SK-N-SH (cell line): ENCODE data around the gene CREB5. TPM values are rescaled to one million over a fixed set of nuclear protein-coding genes. Genes with fewer than 3 reads are reported as not detected.

Experiments
- CTCF ChIA-PET: fragments of 300-600, 350-600 bp; formaldehyde crosslinking; extraction: SDS; loops from one replicate; lab custom pipeline; 2021; lab: Yijun Ruan, JAX
- POLR2A ChIA-PET: fragments of 350-600 bp; sonication (Branson Sonifier 250); formaldehyde crosslinking; extraction: SDS; loops from one replicate; lab custom pipeline; 2020; ENCODE audit warnings: antibody characterized with exemption, inconsistent platforms; lab: Yijun Ruan, JAX
- DNase-seq: peaks from one replicate; pipeline ENCODE4 v3.0.0; 2012
- H2AFZ ChIP-seq: fragments of 200-600 bp; sonication (generic); 2 replicates; pipeline ENCODE4 v1.8.1; 2016; ENCODE audit warnings: antibody characterized with exemption, mild to moderate bottlenecking, low read depth
- H3F3A ChIP-seq: fragments of 200-600 bp; sonication (generic); replicated peaks from 2 replicates; pipeline ENCODE3; 2016; ENCODE audit warnings: antibody characterized with exemption, mild to moderate bottlenecking; ENCODE audit not compliant: insufficient read depth
- H3K27ac ChIP-seq, 2 experiments: fragments of 200-500 bp in 1 of 2; fragments of 200-600 bp in 1 of 2; sonication (Bioruptor generic) in 1 of 2; sonication (generic), shearing (Covaris generic) in 1 of 2; 2 replicates each; pipeline versions ENCODE4 v1.5.1 to v1.6.1; 2014 to 2016; ENCODE audit warnings: low read depth in 2 of 2, inconsistent platforms in 1 of 2, low read length in 1 of 2, mild to moderate bottlenecking in 1 of 2, mixed read lengths in 1 of 2
- H3K27me3 ChIP-seq: fragments of 200-600 bp; sonication (generic), shearing (Covaris generic); 2 replicates; pipeline ENCODE4 v1.6.1; 2016; ENCODE audit warnings: mixed run types; ENCODE audit not compliant: insufficient read depth
- H3K36me3 ChIP-seq, 2 experiments: fragments of 200-500 bp in 1 of 2; fragments of 200-600 bp in 1 of 2; sonication (Bioruptor generic) in 1 of 2; sonication (generic) in 1 of 2; replicated peaks in 1 of 2; 2 replicates each; pipeline versions ENCODE3 to v1.5.1; 2014 to 2016; ENCODE audit warnings: low read length in 1 of 2, mild to moderate bottlenecking in 1 of 2; ENCODE audit not compliant: insufficient read depth in 2 of 2, control insufficient read depth in 1 of 2
- H3K4me1 ChIP-seq, 2 experiments: fragments of 200-500 bp in 1 of 2; fragments of 200-600 bp in 1 of 2; sonication (Bioruptor generic) in 1 of 2; sonication (generic), shearing (Covaris generic) in 1 of 2; 2 replicates each; pipeline versions ENCODE4 v1.5.1 to v1.6.1; 2014 to 2016; ENCODE audit warnings: low read depth in 1 of 2, low read length in 1 of 2, mixed run types in 1 of 2; ENCODE audit not compliant: insufficient read depth in 2 of 2, control insufficient read depth in 1 of 2
- H3K4me2 ChIP-seq: fragments of 200-600 bp; sonication (generic), shearing (Covaris generic); 2 replicates; pipeline ENCODE4 v1.6.1; 2017; ENCODE audit warnings: mixed run types
- H3K4me3 ChIP-seq, 2 experiments: fragments of 200-500 bp in 1 of 2; fragments of 200-600 bp in 1 of 2; sonication (Bioruptor generic) in 1 of 2; sonication (generic), shearing (Covaris generic) in 1 of 2; 2 replicates each; pipeline versions ENCODE4 v1.5.1 to v1.8.1; 2014 to 2016; ENCODE audit warnings: low read depth in 2 of 2, inconsistent platforms in 1 of 2, low read length in 1 of 2, mild to moderate bottlenecking in 1 of 2, mixed read lengths in 1 of 2, moderate library complexity in 1 of 2
- H3K79me2 ChIP-seq: fragments of 200-600 bp; sonication (generic); 2 replicates; pipeline ENCODE4 v1.8.1; 2017; ENCODE audit warnings: mild to moderate bottlenecking; ENCODE audit not compliant: insufficient read depth
- H3K9ac ChIP-seq: fragments of 200-600 bp; sonication (generic); 2 replicates; pipeline ENCODE4 v1.6.1; 2017; ENCODE audit warnings: mixed run types
- H3K9me2 ChIP-seq: fragments of 200-600 bp; sonication (generic); 2 replicates; pipeline ENCODE4 v1.6.1; 2017; ENCODE audit warnings: mixed run types
- H3K9me3 ChIP-seq: fragments of 200-600 bp; sonication (generic); 2 replicates; pipeline ENCODE4 v1.6.1; 2017; ENCODE audit warnings: mixed run types, mild to moderate bottlenecking, moderate library complexity
- H4K20me1 ChIP-seq: fragments of 200-600 bp; sonication (generic); 2 replicates; pipeline ENCODE4 v1.6.1; 2017; ENCODE audit warnings: mild to moderate bottlenecking, mixed run types; ENCODE audit not compliant: insufficient read depth
- FOSL2 ChIP-seq: IDR thresholded peaks from 2 replicates; pipeline ENCODE4 v1.4.0; 2012; ENCODE audit warnings: low read depth, mild to moderate bottlenecking, moderate library complexity, borderline replicate concordance
- GABPA ChIP-seq: IDR thresholded peaks from 2 replicates; pipeline ENCODE4 v1.4.0; 2012; ENCODE audit warnings: low read depth, mild to moderate bottlenecking
- MAX ChIP-seq: IDR thresholded peaks from 2 replicates; pipeline ENCODE4 v1.4.0; 2012; ENCODE audit warnings: low read depth
- MEF2A ChIP-seq: IDR thresholded peaks from 2 replicates; pipeline ENCODE4 v1.4.0; 2012; ENCODE audit warnings: low read depth, borderline replicate concordance
- MXI1 ChIP-seq: IDR thresholded peaks from 2 replicates; pipeline ENCODE4 v1.6.1; 2012; ENCODE audit warnings: mild to moderate bottlenecking, low read depth, low read length, improper control_type of control experiment
- RCOR1 ChIP-seq: fragments of 150-350 bp; IDR thresholded peaks from 2 replicates; pipeline ENCODE4 v1.6.1; 2017; ENCODE audit warnings: antibody characterized with exemption, low read length
- REST ChIP-seq: IDR thresholded peaks from 2 replicates; pipeline ENCODE4 v1.6.1; 2012; ENCODE audit warnings: mild to moderate bottlenecking, low read depth, low read length, moderate library complexity
- SIN3A ChIP-seq: IDR thresholded peaks from 2 replicates; pipeline ENCODE4 v1.6.1; 2012; ENCODE audit warnings: low read depth, mild to moderate bottlenecking, low read length, moderate library complexity, borderline replicate concordance
- TCF12 ChIP-seq: IDR thresholded peaks from 2 replicates; pipeline ENCODE4 v1.4.0; 2012
- YY1 ChIP-seq: IDR thresholded peaks from 2 replicates; pipeline ENCODE4 v1.4.0; 2012; ENCODE audit warnings: low read depth, mild to moderate bottlenecking
- WGBS: methylation state at CpG from one replicate; pipeline ENCODE4 v1.1.6; 2017; ENCODE audit warnings: low lambda C conversion rate; 5-methylcytosine and 5-hydroxymethylcytosine counted together
- polyA plus RNA-seq, 3 experiments: library from polyadenylated mRNA; depleted of rRNA; stranded (reverse); fragments of >200 nt; gene quantifications; 2 replicates each; pipeline ENCODE4 v1.2.3, GENCODE V29; 2012
- TF ChIP-seq, protein P1 (sequence below): fragments of 150-350 bp; IDR thresholded peaks from 2 replicates; pipeline ENCODE4 v1.6.1; 2016; ENCODE audit warnings: mild to moderate bottlenecking, low read depth, low read length
- TF ChIP-seq, protein P2 (sequence below): IDR thresholded peaks from 2 replicates; pipeline ENCODE4; 2012
- TF ChIP-seq, protein P3 (sequence below): fragments of 150-350 bp; IDR thresholded peaks from 2 replicates; pipeline ENCODE4 v1.6.1; 2017; ENCODE audit warnings: antibody characterized with exemption, low read length, low read depth, borderline replicate concordance

CREB5 gene
- polyA plus RNA-seq, 1 of the 3 experiments (the other 2 are of a cell fraction) = 19.3 TPM

- ChIA-PET POLR2A (no interaction called here), CTCF (interaction anchor here (0.9 kb wide), 1 partner anchor 12 kb away, joined by 3 read pairs; no protein-coding TSS in a partner anchor)
- no peak overlapping the region for H3K9ac ChIP-seq
- no peaks in the 10 kb centered on the region for H3K79me2 ChIP-seq
- H3K9me2 ChIP-seq = no peaks in the 10 kb centered on the region
- WGBS = 94% methylated on average over 3 of the region's 3 CpGs
- no peak overlapping the region for H3K27ac ChIP-seq
- TF ChIP-seq SIN3A (no peak), FOSL2 (no peak), REST (no peak), GABPA (no peak)
- TF ChIP-seq, protein P1, sequence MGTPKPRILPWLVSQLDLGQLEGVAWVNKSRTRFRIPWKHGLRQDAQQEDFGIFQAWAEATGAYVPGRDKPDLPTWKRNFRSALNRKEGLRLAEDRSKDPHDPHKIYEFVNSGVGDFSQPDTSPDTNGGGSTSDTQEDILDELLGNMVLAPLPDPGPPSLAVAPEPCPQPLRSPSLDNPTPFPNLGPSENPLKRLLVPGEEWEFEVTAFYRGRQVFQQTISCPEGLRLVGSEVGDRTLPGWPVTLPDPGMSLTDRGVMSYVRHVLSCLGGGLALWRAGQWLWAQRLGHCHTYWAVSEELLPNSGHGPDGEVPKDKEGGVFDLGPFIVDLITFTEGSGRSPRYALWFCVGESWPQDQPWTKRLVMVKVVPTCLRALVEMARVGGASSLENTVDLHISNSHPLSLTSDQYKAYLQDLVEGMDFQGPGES = no peak
- TF ChIP-seq, protein P2, sequence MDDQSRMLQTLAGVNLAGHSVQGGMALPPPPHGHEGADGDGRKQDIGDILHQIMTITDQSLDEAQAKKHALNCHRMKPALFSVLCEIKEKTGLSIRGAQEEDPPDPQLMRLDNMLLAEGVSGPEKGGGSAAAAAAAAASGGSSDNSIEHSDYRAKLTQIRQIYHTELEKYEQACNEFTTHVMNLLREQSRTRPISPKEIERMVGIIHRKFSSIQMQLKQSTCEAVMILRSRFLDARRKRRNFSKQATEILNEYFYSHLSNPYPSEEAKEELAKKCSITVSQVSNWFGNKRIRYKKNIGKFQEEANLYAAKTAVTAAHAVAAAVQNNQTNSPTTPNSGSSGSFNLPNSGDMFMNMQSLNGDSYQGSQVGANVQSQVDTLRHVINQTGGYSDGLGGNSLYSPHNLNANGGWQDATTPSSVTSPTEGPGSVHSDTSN = no peak
- TF ChIP-seq, protein P3, sequence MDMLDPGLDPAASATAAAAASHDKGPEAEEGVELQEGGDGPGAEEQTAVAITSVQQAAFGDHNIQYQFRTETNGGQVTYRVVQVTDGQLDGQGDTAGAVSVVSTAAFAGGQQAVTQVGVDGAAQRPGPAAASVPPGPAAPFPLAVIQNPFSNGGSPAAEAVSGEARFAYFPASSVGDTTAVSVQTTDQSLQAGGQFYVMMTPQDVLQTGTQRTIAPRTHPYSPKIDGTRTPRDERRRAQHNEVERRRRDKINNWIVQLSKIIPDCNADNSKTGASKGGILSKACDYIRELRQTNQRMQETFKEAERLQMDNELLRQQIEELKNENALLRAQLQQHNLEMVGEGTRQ = no peak
- no peak for DNase-seq
- peaks cover 6 to 8% of the 10 kb centered on the region in 2 experiments; a peak in 1 of 4 replicates for H3K4me1 ChIP-seq
- no peak overlapping the region for H3K4me3 ChIP-seq
- H3F3A ChIP-seq = no peaks in the 10 kb centered on the region
- no peaks in the 10 kb centered on the region for H3K36me3 ChIP-seq
- no peaks in the 10 kb centered on the region for H3K27me3 ChIP-seq
- H4K20me1 ChIP-seq = no peaks in the 10 kb centered on the region
- H3K9me3 ChIP-seq = no peaks in the 10 kb centered on the region
- H3K4me2 ChIP-seq = no peak overlapping the region
- no peak overlapping the region for H2AFZ ChIP-seq
Measured at GRCh38 chr7:28811008-28811407, 398.7 kb downstream of the CREB5 start.

DNA sequence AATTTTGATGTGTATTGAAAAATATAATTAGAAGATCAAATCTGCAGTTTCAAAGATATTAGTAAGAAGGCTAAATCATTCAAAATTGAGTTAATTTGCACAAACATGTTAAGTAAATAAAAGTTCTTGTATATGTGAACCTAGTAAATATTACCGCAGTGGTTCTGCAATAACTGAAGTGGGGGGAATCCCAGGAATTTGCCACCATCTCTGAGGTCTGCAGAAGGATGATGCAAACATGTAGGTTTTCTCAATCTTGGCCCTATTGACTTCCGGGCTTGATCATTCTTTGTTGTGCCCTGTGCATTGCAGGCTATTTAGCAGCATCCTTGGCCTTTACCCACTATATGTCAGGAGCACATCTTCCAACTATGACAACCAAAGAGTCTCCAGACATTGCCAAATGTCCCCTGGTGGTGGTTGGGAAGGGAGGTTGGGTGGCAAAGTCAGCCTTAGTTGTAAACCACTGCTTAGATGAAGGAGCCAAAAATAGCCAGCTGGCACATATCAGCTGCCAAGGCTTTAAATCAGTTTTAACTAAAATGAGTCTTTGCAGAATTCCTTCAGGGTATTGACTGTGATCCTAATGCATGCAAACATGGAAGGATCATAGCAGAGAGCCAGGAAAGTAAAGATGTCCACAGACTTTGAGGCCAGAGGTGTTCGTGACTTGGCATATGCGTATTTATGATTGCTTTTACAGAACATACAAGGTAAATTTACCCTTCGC, 399.5 kb downstream of the CREB5 start:
- Histone ChIP-seq H3K79me2 (no peaks in the 10 kb centered on the region), H3K4me2 (no peak overlapping the region), H2AFZ (no peak overlapping the region), H3K27me3 (no peaks in the 10 kb centered on the region), H3K9ac (no peak overlapping the region), H3K9me2 (no peaks in the 10 kb centered on the region), H3K36me3 (no peaks in the 10 kb centered on the region), H3K9me3 (no peaks in the 10 kb centered on the region), H3K4me1 (peaks cover 6 to 8% of the 10 kb centered on the region in 2 experiments; a peak in 1 of 4 replicates), H3K4me3 (no peak overlapping the region), H4K20me1 (no peaks in the 10 kb centered on the region), H3F3A (no peaks in the 10 kb centered on the region), H3K27ac (no peak overlapping the region)
- DNase-seq = no peak
- 91% methylated on average over 5 of the region's 5 CpGs for WGBS
- ChIA-PET CTCF (interaction anchor here (1.1 to 2.2 kb wide), 4 partner anchors 9 to 32 kb away, joined by 3 to 13 read pairs (median 4); no protein-coding TSS in a partner anchor), POLR2A (no interaction called here)
- TF ChIP-seq RCOR1 (0 out of 2 replicates have a peak, but pooled peaks have one; percentile 51), MEF2A (peak; percentile 20; the same call in 1 of the 2 replicates), REST (no peak), FOSL2 (no peak), YY1 (no peak), MAX (no peak), MXI1 (no peak), TCF12 (peak; percentile 79)
- TF ChIP-seq, protein P3 = no peak
